GM23248 (cell line): ENCODE data around the gene PRSS22. TPM values are rescaled to one million over a fixed set of nuclear protein-coding genes. Genes with fewer than 3 reads are reported as not detected.
"Not testable (repeated sequence)": the region's sequence is repeated elsewhere in the genome, so short reads cannot be mapped to it uniquely, and the experiment has no call there.

Experiments
- DNase-seq: peaks from one replicate; pipeline ENCODE4 v3.0.0-alpha.2; 2015
- H2AFZ ChIP-seq: fragments of 200-600 bp; sonication (generic); 2 replicates; pipeline ENCODE4 v1.6.1; 2016; ENCODE audit warnings: antibody characterized with exemption
- H3F3A ChIP-seq: fragments of 200-600 bp; sonication (generic); 2 replicates; pipeline ENCODE4 v1.6.1; 2016; ENCODE audit warnings: mild to moderate bottlenecking, antibody characterized with exemption, mixed run types; ENCODE audit not compliant: insufficient read depth
- H3K27ac ChIP-seq: fragments of 200-600 bp; sonication (generic); 2 replicates; pipeline ENCODE4 v1.5.1; 2016; ENCODE audit warnings: mild to moderate bottlenecking
- H3K27me3 ChIP-seq: fragments of 200-600 bp; sonication (generic); replicated peaks from 2 replicates; pipeline ENCODE4 v1.6.1; 2016; ENCODE audit warnings: mild to moderate bottlenecking; ENCODE audit not compliant: insufficient read depth
- H3K36me3 ChIP-seq: fragments of 200-600 bp; sonication (generic); 2 replicates; pipeline ENCODE4 v1.6.1; 2016; ENCODE audit warnings: low read depth, mild to moderate bottlenecking
- H3K4me1 ChIP-seq: fragments of 200-600 bp; sonication (generic); 2 replicates; pipeline ENCODE4 v1.6.1; 2016; ENCODE audit warnings: mild to moderate bottlenecking; ENCODE audit not compliant: insufficient read depth
- H3K4me2 ChIP-seq: fragments of 200-600 bp; sonication (generic); one replicate; pipeline ENCODE4 v1.6.1; 2016; ENCODE audit warnings: mild to moderate bottlenecking; ENCODE audit not compliant: unreplicated experiment
- H3K4me3 ChIP-seq: fragments of 200-600 bp; sonication (generic); 2 replicates; pipeline ENCODE4 v1.5.1; 2016; ENCODE audit warnings: mild to moderate bottlenecking
- H3K79me2 ChIP-seq: fragments of 200-600 bp; sonication (generic); 2 replicates; pipeline ENCODE4 v1.6.1; 2016; ENCODE audit warnings: mild to moderate bottlenecking; ENCODE audit not compliant: insufficient read depth
- H3K9ac ChIP-seq: fragments of 200-600 bp; sonication (generic); 2 replicates; pipeline ENCODE4 v1.6.1; 2016; ENCODE audit warnings: mild to moderate bottlenecking
- H3K9me2 ChIP-seq: fragments of 200-600 bp; sonication (generic); 2 replicates; pipeline ENCODE4 v1.6.1; 2016; ENCODE audit warnings: mixed run types, mild to moderate bottlenecking, moderate library complexity; ENCODE audit not compliant: insufficient read depth
- H3K9me3 ChIP-seq: fragments of 200-600 bp; sonication (generic); one replicate; pipeline ENCODE4 v1.6.1; 2017; ENCODE audit warnings: low read depth
- H4K20me1 ChIP-seq: fragments of 200-600 bp; sonication (generic); 2 replicates; pipeline ENCODE4 v1.6.0; 2016; ENCODE audit not compliant: insufficient read depth
- EZH2 ChIP-seq: fragments of 200-600 bp; sonication (generic); IDR thresholded peaks from 2 replicates; pipeline ENCODE4 v1.6.1; 2018; ENCODE audit warnings: antibody characterized with exemption, mild to moderate bottlenecking; ENCODE audit not compliant: insufficient read depth, poor library complexity, severe bottlenecking
- EZH2phosphoT487 ChIP-seq: fragments of 200-600 bp; sonication (generic); IDR thresholded peaks from 2 replicates; pipeline ENCODE4 v1.6.1; 2018; ENCODE audit warnings: antibody characterized with exemption, moderate library complexity, mild to moderate bottlenecking, low read depth; ENCODE audit not compliant: insufficient read depth
- WGBS, 2 experiments: methylation state at CpG; one replicate each; pipeline ENCODE4 v1.1.6; 2015 to 2017; ENCODE audit warnings: low lambda C conversion rate in 2 of 2, low coverage in 1 of 2; ENCODE audit errors: missing lambda C conversion rate in 2 of 2; 5-methylcytosine and 5-hydroxymethylcytosine counted together
- in situ Hi-C: fragments of 300-500 bp; cut with MboI; formaldehyde crosslinking; loops from 2 replicates; pipeline ENCODE4 v1.15.0; 2020
- polyA plus RNA-seq: library from polyadenylated mRNA; unstranded; fragments of >200 nt; fragmentation: Nextera tagmentation; extraction: Ambion mirVana; gene quantifications from 2 replicates; pipeline ENCODE4 v1.2.1, GENCODE V29; 2016
- total RNA-seq: library from RNA; depleted of rRNA; stranded (reverse); fragments of >200 nt; shearing (Covaris generic); gene quantifications from 2 replicates; pipeline ENCODE4 v1.2.3, GENCODE V29; 2014; rRNA removed

PRSS22 gene, protein sequence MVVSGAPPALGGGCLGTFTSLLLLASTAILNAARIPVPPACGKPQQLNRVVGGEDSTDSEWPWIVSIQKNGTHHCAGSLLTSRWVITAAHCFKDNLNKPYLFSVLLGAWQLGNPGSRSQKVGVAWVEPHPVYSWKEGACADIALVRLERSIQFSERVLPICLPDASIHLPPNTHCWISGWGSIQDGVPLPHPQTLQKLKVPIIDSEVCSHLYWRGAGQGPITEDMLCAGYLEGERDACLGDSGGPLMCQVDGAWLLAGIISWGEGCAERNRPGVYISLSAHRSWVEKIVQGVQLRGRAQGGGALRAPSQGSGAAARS
- total RNA-seq (not detected in 2 replicates), polyA plus RNA-seq (not detected in 2 replicates)

DNA sequence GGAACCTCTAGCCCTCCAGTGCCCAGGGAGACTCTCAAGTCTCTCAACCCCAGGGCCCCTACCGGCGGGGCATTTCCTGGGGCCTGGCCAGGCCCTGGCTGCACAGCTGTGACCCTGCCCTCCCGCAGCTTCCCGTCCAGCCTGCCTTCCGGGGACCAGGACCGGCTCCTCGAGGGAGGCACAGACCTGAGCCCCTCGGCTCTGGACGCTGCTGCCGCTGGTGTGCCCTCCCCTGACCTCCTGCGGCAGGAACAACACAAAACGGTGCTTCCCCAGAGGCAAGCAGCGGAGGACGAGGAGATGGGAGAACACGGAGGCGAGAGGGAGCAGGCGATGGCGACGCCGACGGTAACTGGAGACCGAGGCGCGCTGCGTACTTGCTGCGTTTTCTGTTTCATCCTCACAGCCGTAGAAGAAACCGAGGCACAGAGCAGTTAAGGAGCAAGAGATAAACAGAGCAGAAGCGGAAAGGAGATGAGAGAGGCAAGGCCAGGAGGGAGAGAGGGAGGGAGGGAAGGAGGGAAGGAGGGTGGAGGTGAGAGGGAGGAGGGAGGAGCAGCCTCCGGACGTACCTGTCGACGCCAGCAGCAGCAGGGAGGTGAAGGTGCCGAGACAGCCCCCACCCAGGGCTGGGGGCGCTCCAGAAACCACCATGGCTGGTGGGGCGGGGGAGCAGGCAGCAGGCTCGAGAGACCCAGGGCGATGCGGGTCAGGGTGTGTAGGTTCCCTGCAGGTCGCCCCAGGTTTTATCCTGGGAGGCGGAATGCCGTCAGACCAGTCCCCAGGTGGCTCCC is at the start of gene PRSS22:
Gene PRSS22 (minus strand): TSS at position 720 of the 794 bp plus-strand sequence. CDS start 66 bp downstream, at position 654.
- Histone ChIP-seq H3K9me2 (no peaks in the 10 kb centered on the region), H4K20me1 (no peaks in the 10 kb centered on the region), H2AFZ (no peak within 1 kb of the TSS), H3K36me3 (no peaks in the 10 kb centered on the region), H3K27ac (no peak within 1 kb of the TSS), H3K9me3 (no peaks in the 10 kb centered on the region), H3K27me3 (no peaks in the 10 kb centered on the region; the same call in 1 of the 2 replicates), H3K4me1 (no peaks in the 10 kb centered on the region), H3K4me3 (no peak within 1 kb of the TSS), H3K4me2 (no peak within 1 kb of the TSS), H3K9ac (no peak within 1 kb of the TSS), H3K79me2 (no peaks in the 10 kb centered on the region), H3F3A (no peaks in the 10 kb centered on the region)
- in situ Hi-C loops: no loop called here
- 17 to 19% methylated on average over 33 to 38 of the region's 42 CpGs for WGBS, 2 experiments
- TF ChIP-seq EZH2 (no peak), EZH2phosphoT487 (no peak)
- DNase-seq: peak; percentile 25

DNA sequence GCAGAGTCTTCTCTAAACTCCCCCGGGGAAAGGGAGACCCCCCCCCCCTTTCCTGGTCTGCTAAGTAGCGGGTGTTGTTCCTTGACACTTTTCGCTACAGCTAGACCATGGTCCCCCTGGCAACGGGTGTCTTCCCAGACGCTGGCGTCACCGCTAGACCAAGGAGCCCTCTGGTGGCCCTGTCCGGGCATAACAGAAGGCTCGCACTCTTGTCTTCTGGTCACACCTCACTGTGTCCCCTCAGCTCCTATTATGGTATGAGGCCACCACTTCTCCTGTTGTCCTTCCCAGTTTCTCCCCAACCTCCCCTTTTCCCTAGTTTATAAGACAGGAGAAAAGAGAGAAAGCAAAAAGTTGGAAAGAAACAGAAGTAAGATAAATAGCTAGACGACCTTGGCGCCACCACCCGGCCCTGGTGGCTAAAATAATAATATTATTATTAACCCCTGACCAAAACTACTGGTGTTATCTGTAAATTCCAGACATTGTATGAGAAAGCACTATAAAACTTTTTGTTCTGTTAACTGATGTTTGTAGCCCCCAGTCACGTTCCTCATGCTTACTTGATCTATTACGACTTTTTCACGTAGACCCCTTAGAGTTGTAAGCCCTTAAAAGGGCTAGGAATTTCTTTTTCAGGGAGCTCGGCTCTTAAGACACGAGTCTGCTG is 49.2 kb upstream of the PRSS22 start:
- H3K4me2 ChIP-seq, H3K4me3 ChIP-seq, H3K79me2 ChIP-seq, H3K27ac ChIP-seq, H3K9me2 ChIP-seq, H3K36me3 ChIP-seq, H3K4me1 ChIP-seq, in situ Hi-C loops, H3K27me3 ChIP-seq, H3K9ac ChIP-seq, H3K9me3 ChIP-seq, H4K20me1 ChIP-seq: not testable (repeated sequence)
- WGBS, 2 experiments: 7 to 10% methylated on average over 16 to 17 of the region's 17 CpGs
- Histone ChIP-seq H3F3A (peaks cover 21% of the 10 kb centered on the region), H2AFZ (peak overlapping the region; percentile 62; the same call in 1 of the 2 replicates)
- peak; percentile 69 for DNase-seq

DNA sequence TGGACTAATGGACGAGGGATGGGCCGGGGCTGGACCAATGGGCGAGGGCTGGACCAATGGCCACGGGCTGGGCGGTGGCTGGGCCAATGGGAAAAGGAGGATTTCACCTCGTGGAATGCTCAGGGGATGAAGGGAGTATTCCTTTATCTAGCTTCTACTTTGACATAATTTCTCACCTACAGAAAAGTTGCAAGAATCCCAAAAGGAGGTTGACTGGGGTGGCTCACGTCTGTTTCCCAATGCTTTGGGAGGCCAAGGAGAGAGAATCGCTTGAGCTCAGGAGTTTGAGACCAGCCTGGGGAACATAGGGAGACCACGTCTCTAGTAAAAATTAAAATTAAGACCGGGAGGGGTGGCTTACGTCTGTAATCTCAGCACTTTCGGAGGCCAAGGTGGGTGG is 48.0 kb upstream of the PRSS22 start:
- WGBS, 2 experiments: 32 to 37% methylated on average over 12 of the region's 12 CpGs
- Histone ChIP-seq H3K9me3 (no peaks in the 10 kb centered on the region), H3K4me1 (peaks cover 7% of the 10 kb centered on the region; the same call in 1 of the 2 replicates), H3K27ac (0 out of 2 replicates have a peak overlapping the region, but pooled peaks have one; percentile 6), H3K4me3 (no peak overlapping the region), H3K9me2 (no peaks in the 10 kb centered on the region), H3K36me3 (no peaks in the 10 kb centered on the region), H3F3A (peaks cover 21% of the 10 kb centered on the region), H3K9ac (no peak overlapping the region), H4K20me1 (no peaks in the 10 kb centered on the region), H3K27me3 (no peaks in the 10 kb centered on the region), H2AFZ (0 out of 2 replicates have a peak overlapping the region, but pooled peaks have one; percentile 10), H3K4me2 (peak overlapping the region; percentile 23), H3K79me2 (no peaks in the 10 kb centered on the region)
- DNase-seq: no peak
- in situ Hi-C loops: no loop called here
- no peak for TF ChIP-seq EZH2
- TF ChIP-seq EZH2phosphoT487: no peak
